Ishikawa (cell line): ENCODE data around the gene LMO3.

Source experiments
- CEBPB ChIP-seq: IDR thresholded peaks from 2 replicates; pipeline ENCODE4 v1.6.1; 2012
- CREB1 ChIP-seq: IDR thresholded peaks from 2 replicates; pipeline ENCODE4 v1.6.1; 2012; ENCODE audit warnings: low read depth
- EGR1 ChIP-seq: IDR thresholded peaks from 2 replicates; pipeline ENCODE4 v1.6.1; 2012
- EP300 ChIP-seq: IDR thresholded peaks from 2 replicates; pipeline ENCODE4 v1.6.1; 2012; ENCODE audit warnings: borderline replicate concordance
- FOXM1 ChIP-seq: IDR thresholded peaks from 2 replicates; pipeline ENCODE4 v1.6.1; 2012; ENCODE audit warnings: low read depth, borderline replicate concordance
- NFIC ChIP-seq: IDR thresholded peaks from 2 replicates; pipeline ENCODE4 v1.6.1; 2012
- RAD21 ChIP-seq: IDR thresholded peaks from 2 replicates; pipeline ENCODE4 v1.6.1; 2012; ENCODE audit warnings: low read depth
- TAF1 ChIP-seq: IDR thresholded peaks from 2 replicates; pipeline ENCODE4 v1.6.1; 2012; ENCODE audit warnings: low read depth, mild to moderate bottlenecking
- TCF12 ChIP-seq: IDR thresholded peaks from 2 replicates; pipeline ENCODE4 v1.6.1; 2012; ENCODE audit warnings: low read depth
- TEAD4 ChIP-seq: IDR thresholded peaks from 2 replicates; pipeline ENCODE4 v1.6.1; 2012
- YY1 ChIP-seq: IDR thresholded peaks from 2 replicates; pipeline ENCODE4 v1.6.1; 2012; ENCODE audit warnings: low read depth
- ZBTB7A ChIP-seq: IDR thresholded peaks from 2 replicates; pipeline ENCODE4 v1.6.1; 2012; ENCODE audit warnings: low read depth
- TF ChIP-seq, protein P1 (sequence below): IDR thresholded peaks from 2 replicates; pipeline ENCODE4 v1.6.1; 2012
- TF ChIP-seq, protein P2 (sequence below): IDR thresholded peaks from 2 replicates; pipeline ENCODE4 v1.6.1; 2012
- TF ChIP-seq, protein P3 (sequence below): IDR thresholded peaks from 2 replicates; pipeline ENCODE4 v1.6.1; 2012; ENCODE audit warnings: low read depth, mild to moderate bottlenecking

The LMO3 gene

DNA sequence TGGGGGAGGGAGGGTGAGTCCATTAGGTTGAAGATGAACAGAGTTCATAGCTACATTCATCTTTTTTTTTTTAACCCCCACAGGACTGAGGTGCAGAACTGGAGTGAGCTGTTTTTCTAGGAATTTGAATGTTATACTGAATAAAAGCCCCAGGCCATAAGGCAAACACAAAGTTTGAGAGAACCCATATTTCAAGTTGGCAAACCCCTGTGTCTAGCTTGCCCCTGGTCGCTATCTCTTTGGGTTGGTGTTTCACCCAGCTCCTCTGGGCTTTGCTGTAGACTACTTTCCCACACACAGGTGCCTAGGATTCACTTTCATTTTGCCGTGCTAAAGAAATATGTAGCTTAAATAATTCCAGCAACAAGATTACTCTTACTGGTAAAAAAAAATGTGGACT lies 5.2 kb upstream of the LMO3 start:
- no peak for TF ChIP-seq EP300
- no peak for TF ChIP-seq TCF12
- TF ChIP-seq, protein P1, sequence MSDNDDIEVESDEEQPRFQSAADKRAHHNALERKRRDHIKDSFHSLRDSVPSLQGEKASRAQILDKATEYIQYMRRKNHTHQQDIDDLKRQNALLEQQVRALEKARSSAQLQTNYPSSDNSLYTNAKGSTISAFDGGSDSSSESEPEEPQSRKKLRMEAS: no peak

DNA sequence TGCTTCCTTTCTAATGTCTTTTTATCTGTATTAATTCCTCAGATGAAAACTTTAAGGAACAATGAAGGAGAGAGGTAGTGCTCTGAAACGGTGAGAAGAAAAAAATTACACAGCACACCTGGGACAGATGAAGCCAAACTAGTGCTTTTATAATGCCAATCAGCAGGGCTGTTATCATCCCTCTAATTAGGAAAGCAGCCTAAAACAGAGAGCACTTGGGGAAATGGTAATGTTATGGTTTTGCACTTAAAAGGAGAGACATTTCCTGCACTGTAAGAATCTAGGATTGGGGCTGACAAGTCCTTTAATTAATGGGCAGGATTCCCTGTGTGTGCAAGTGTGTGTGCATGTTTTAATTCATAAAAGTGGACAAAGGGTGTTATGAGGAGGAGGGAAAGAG lies 4.8 kb upstream of the LMO3 start:
- TF ChIP-seq, protein P1: no peak
- no peak for TF ChIP-seq CEBPB
- TF ChIP-seq ZBTB7A: no peak
- TF ChIP-seq, protein P2, sequence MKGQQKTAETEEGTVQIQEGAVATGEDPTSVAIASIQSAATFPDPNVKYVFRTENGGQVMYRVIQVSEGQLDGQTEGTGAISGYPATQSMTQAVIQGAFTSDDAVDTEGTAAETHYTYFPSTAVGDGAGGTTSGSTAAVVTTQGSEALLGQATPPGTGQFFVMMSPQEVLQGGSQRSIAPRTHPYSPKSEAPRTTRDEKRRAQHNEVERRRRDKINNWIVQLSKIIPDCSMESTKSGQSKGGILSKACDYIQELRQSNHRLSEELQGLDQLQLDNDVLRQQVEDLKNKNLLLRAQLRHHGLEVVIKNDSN: no peak
- no peak for TF ChIP-seq TEAD4
- no peak for TF ChIP-seq YY1
- TF ChIP-seq FOXM1: no peak
- TF ChIP-seq, protein P3, sequence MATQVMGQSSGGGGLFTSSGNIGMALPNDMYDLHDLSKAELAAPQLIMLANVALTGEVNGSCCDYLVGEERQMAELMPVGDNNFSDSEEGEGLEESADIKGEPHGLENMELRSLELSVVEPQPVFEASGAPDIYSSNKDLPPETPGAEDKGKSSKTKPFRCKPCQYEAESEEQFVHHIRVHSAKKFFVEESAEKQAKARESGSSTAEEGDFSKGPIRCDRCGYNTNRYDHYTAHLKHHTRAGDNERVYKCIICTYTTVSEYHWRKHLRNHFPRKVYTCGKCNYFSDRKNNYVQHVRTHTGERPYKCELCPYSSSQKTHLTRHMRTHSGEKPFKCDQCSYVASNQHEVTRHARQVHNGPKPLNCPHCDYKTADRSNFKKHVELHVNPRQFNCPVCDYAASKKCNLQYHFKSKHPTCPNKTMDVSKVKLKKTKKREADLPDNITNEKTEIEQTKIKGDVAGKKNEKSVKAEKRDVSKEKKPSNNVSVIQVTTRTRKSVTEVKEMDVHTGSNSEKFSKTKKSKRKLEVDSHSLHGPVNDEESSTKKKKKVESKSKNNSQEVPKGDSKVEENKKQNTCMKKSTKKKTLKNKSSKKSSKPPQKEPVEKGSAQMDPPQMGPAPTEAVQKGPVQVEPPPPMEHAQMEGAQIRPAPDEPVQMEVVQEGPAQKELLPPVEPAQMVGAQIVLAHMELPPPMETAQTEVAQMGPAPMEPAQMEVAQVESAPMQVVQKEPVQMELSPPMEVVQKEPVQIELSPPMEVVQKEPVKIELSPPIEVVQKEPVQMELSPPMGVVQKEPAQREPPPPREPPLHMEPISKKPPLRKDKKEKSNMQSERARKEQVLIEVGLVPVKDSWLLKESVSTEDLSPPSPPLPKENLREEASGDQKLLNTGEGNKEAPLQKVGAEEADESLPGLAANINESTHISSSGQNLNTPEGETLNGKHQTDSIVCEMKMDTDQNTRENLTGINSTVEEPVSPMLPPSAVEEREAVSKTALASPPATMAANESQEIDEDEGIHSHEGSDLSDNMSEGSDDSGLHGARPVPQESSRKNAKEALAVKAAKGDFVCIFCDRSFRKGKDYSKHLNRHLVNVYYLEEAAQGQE: no peak
- no peak for TF ChIP-seq TAF1
- no peak for TF ChIP-seq CREB1
- TF ChIP-seq RAD21: no peak
- TF ChIP-seq TCF12: no peak
- no peak for TF ChIP-seq NFIC
- TF ChIP-seq EGR1: no peak
- TF ChIP-seq EP300: no peak

DNA sequence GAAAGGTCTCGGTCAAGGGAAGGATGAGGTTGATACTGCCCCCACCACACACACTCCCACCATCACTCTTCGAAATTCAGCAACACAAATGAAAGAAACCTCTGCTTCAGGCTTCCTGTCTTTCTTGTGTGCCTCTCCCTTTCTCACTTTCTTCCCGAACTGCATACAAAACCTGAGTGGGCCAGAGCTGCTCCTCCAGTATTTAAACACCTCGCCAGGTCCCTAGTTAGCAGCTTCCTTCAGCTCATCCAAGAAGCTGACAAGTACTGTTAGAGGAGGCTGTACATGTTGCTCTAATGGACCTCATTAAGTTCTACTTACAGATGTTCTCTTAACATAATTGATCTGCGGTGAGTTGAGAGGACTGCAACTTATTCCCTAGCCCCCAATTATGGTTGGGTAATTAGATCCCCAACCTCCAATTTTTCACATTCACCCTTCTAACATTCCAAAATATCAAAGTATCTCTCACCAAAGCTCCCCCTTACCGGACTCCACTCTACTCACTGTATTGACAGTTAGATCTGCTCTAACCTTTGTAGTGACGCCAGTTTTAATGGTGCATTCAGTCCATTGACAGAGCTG lies 4.1 kb upstream of the LMO3 start:
- TF ChIP-seq TCF12: no peak
- no peak for TF ChIP-seq EGR1
- no peak for TF ChIP-seq TAF1
- TF ChIP-seq CEBPB: no peak
- no peak for TF ChIP-seq TEAD4
- TF ChIP-seq, protein P1: no peak
- no peak for TF ChIP-seq YY1
- no peak for TF ChIP-seq NFIC
- no peak for TF ChIP-seq ZBTB7A
- TF ChIP-seq CREB1: no peak
- TF ChIP-seq FOXM1: no peak
- TF ChIP-seq, protein P3: no peak
- TF ChIP-seq, protein P2: no peak
- TF ChIP-seq EP300: no peak
- no peak for TF ChIP-seq RAD21

DNA sequence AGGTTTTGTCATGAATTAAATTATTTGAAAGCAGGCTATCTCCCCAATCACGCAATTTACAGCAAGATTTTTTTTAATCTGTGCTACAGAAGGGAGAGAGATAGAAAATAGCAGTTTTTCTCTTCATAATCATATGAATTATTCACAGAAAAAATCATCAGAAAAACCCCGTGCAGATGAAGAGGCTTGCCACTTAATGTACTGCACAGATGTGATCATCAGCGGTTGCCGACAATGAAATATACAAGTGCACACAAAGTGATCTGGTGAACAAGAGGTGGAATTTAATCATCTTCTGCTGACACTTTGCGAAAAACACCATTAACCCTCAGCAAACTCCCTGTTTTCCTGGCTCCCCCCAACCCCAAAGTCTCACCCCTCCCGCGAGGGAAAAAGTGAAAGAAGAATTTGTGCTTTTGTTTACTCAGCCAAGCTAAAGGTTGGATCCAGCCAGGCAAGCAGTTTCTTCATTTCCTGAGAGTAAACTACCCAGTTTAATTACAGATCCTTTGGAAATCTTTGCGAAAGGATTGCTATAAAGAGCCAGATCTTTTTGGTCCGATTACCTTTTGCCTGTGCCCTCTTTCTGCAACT lies 3.1 kb upstream of the LMO3 start:
- TF ChIP-seq ZBTB7A (no peak), TCF12 (no peak)

DNA sequence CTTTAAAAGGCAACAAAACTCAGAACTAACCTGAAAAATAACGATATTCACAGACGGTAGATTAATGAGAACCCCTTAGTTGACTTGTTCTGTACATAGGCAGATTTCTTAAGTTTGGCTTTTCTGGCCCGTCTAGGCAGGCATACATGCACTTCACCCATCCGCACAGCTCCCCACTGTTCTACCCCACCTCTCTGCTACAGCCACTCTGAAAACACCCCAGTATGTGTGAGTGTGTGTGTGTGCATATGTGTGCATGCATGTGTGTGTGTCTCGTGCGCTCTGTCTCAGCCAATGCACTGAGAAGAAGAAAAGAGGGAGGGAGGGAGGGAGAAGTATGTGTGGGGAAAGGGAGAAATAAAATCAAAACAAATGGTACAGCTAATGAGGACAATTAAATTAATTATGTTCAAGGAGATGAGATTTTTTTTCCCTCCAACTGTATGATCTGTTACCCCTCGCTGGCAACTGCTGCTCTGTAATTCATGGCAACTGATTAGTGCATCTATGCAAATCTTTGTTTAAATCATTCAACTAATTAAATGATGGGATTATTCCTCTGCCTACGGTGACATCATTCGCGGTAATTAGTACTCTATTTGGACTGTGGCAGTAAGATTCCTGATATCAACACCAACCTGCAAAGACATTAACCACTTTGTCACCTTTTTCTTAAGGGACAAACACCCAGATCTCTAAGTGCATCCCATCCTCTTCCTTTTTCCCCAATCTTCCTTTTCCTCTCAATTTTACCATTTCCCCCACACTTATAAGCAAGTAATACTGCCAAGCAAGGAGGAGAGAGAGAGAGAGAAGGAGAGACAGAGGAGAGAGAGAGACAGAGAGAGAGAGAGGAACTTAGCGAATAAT lies 2.2 kb upstream of the LMO3 start:
- TF ChIP-seq, protein P1: no peak
- TF ChIP-seq CREB1: no peak
- TF ChIP-seq, protein P2: no peak
- TF ChIP-seq ZBTB7A: no peak
